B cell (primary cell): ENCODE measurements around the gene RANBP3.

Source experiments
- CTCF ChIP-seq: fragments of 200-600 bp; IDR thresholded peaks from one replicate; pipeline ENCODE4 v1.8.0; 2022; ENCODE audit warnings: antibody characterized with exemption, mild to moderate bottlenecking
- EZH2 ChIP-seq: IDR thresholded peaks from 2 replicates; pipeline ENCODE4 v1.6.1; 2012; ENCODE audit warnings: borderline replicate concordance, low read depth, mild to moderate bottlenecking, moderate library complexity, low read length; ENCODE audit not compliant: insufficient read depth, poor library complexity, severe bottlenecking

GRCh38 chr19:5949792-5950305 lies 28.1 kb downstream of the RANBP3 start:
- no peak for TF ChIP-seq CTCF
- TF ChIP-seq EZH2 = no peak
